Measurements from ENCODE around the gene GLS2.

GRCh38 chr12:56520506-56520905, 32.5 kb upstream of the GLS2 start:
- TF ChIP-seq POLR2A (IDR thresholded peaks at IDR 0.05) (no peak), CTCF (IDR thresholded peaks at IDR 0.05 in 8 of 11, conservative IDR thresholded peaks at IDR 0.05 in 3 of 11) (no peak)
